Spleen (tissue), 7 donors: ENCODE results near the gene DLEC1.

Experiments
- CTCF ChIP-seq, 11 experiments: fragments of 200-600 bp in 7 of 11; fragments of 450-650 bp in 4 of 11; sonication (generic) in 4 of 11; IDR thresholded peaks in 8 of 11; conservative IDR thresholded peaks in 3 of 11; 1 replicate in 7 of 11; 2 replicates in 4 of 11; pipeline versions ENCODE4 v1.4.0 to v1.8.0; 2016 to 2021; ENCODE audit warnings: antibody characterized with exemption in 11 of 11, inconsistent platforms in 4 of 11, mild to moderate bottlenecking in 1 of 11
- POLR2AphosphoS5 ChIP-seq, 3 donors: sonication (generic); formaldehyde crosslinking; IDR thresholded peaks; one replicate each; pipeline ENCODE4 v1.5.1; 2017; ENCODE audit warnings: antibody characterized with exemption in 3 of 3
- donor health status: DM: no; HTN: no; CAD: no; lungs with moderate emphysema.
- donor health status: DM: no; HTN: no; CAD: no.
- donor health status: DM: no; HTN: no; CAD: no.

GRCh38 chr3:38097446-38098375 lies 58.7 kb downstream of the DLEC1 start:
- TF ChIP-seq CTCF (IDR thresholded peaks at IDR 0.05 in 8 of 11, conservative IDR thresholded peaks at IDR 0.05 in 3 of 11) (no peak), POLR2AphosphoS5 (IDR thresholded peaks at IDR 0.05) (no peak)
